HG02852 (cell line): Measurements from ENCODE around the gene CRTC2.
"Not testable (repeated sequence)": the region's sequence is repeated elsewhere in the genome, so short reads cannot be mapped to it uniquely, and the experiment has no call there.

ENCODE experiments used
- ATAC-seq: cut with Tn5 transposase; IDR thresholded peaks from one replicate; pipeline ENCODE4 v1.9.1; 2021; ENCODE audit warnings: mild to moderate bottlenecking, moderate library complexity; ENCODE audit not compliant: unreplicated experiment

Gene CRTC2, protein sequence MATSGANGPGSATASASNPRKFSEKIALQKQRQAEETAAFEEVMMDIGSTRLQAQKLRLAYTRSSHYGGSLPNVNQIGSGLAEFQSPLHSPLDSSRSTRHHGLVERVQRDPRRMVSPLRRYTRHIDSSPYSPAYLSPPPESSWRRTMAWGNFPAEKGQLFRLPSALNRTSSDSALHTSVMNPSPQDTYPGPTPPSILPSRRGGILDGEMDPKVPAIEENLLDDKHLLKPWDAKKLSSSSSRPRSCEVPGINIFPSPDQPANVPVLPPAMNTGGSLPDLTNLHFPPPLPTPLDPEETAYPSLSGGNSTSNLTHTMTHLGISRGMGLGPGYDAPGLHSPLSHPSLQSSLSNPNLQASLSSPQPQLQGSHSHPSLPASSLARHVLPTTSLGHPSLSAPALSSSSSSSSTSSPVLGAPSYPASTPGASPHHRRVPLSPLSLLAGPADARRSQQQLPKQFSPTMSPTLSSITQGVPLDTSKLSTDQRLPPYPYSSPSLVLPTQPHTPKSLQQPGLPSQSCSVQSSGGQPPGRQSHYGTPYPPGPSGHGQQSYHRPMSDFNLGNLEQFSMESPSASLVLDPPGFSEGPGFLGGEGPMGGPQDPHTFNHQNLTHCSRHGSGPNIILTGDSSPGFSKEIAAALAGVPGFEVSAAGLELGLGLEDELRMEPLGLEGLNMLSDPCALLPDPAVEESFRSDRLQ

DNA sequence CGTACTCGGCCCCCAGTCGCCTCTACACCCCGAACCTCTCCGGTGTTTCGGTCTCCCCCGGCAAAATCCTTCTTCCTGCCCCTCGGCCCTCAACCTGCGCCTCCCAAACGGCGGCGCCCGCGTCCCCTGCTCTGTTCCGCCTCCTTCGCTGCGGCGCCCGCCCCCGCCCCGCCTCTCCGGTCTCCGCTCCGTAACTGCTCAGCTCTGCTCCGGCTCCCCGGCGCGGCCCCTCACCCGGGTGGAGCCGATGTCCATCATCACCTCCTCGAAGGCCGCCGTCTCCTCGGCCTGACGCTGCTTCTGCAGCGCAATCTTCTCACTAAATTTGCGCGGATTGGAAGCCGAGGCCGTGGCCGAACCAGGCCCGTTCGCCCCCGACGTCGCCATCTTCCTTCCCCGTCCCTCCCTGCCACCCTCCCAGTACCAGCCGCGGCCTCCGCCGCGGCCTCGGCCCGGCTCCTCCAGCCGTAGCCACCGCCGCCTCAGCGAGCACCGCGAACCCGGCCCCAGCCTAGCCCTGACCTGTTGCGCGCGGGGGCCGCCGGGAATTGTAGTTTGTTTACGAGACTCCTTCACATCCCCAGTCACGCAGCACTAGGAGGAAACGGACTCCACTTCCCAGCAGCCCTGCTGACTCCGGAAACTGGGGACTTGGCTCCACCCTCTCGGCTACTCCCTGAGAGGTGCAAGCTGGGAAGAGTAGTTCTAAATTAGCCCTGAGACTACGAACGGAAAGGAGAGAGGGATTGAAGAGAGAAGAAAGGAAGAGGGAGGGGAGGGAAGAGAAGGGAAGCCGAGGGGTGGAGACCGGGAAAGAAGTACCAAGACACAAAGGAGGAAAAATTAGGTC is at the start of gene CRTC2:
CRTC2 (minus strand) TSS at position 502 of the 850 bp plus-strand sequence; CDS start at position 387, 115 bp downstream.
- ATAC-seq, result peak; percentile 76

DNA sequence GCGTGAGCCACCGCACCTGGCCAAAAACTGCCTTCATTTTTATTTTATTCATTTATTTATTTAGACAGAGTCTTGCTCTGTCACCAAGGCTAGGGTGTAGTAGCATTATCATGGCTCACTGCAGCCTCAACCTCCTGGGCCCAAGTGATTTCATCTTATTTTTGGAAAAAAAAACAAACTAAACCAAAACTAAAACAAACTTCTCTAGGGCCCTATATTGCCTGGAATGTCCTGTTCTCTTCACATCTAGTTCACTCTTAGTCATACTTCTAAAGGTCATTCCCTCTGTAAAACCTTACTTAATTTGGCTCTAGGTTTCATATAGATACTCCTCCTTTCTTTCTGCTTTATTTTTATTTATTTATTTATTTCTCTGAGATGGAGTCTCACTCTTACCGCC is 47.7 kb upstream of the CRTC2 start:
- ATAC-seq, result no peak

GRCh38 chr1:154000420-154000819 is 42.0 kb upstream of the CRTC2 start:
- ATAC-seq, result no peak

GRCh38 chr1:153996882-153997281 is 38.5 kb upstream of the CRTC2 start:
- ATAC-seq, result not testable (repeated sequence)

- ATAC-seq, result no peak
These were observed 37.2 kb upstream of the CRTC2 start for GRCh38 chr1:153995640-153996039.

GRCh38 chr1:153995202-153995601 is 36.8 kb upstream of the CRTC2 start:
- no peak for ATAC-seq

DNA sequence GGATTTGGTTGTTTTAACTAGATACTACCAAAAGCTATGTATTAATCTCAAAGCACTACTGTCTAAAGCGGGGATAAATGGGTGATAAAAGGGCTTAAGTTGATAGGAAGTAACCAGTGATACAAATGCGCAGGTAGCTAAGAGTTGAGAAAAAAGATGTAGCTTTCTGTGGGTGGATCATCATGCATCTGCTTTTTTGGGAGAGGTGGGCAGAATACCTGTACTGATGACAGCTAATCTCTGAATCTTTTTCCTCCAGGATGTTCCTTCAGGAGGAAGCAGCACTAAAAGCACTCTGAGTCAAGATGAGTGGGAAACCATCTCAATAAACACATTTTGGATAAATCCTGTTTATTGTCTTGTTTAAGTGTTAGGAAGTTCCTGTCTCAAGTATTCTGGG is 33.4 kb upstream of the CRTC2 start:
- no peak for ATAC-seq

GRCh38 chr1:153991151-153991630 is 32.8 kb upstream of the CRTC2 start:
- no peak for ATAC-seq

DNA sequence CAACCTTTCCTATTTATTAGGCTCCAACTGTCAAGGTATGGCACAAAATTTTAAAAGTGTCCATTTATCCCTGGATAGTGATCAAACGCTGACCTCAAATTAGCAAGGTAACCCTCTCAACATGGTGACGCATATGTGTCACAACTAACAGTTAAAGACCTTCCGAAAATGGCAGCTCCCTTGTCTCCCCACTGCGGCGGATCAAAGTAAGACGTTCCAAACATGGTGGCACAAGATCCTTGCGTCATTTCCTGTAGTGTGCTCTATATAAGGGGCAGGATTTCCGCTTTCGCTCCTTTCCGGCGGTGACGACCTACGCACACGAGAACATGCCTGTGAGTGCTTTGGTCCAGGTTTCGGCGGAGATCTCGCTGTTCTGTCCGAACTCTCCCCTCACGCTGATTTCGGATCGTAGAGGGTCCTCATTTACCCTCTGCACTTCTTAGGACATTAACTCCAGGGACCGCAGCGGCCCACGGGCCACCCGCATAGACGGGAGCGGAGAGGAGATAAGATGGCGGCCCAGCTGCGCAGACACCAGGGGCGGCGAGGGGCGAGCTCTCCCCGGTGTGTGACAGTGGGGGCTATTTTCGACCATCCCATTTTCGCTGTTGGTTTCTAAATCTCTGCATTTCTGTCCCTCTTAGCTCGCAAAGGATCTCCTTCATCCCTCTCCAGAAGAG is 32.2 kb upstream of the CRTC2 start, which contains the start of gene RPS27:
RPS27 (plus strand) TSS at position 295 of the 683 bp plus-strand sequence; CDS start at position 330, 35 bp downstream.
- peak; percentile 71 for ATAC-seq

GRCh38 chr1:153987621-153988020 is 29.2 kb upstream of the CRTC2 start:
- ATAC-seq, result no peak

GRCh38 chr1:153985941-153986761 is 27.7 kb upstream of the CRTC2 start, which contains the start of gene RAB13:
RAB13 (minus strand) TSS chr1:153986339; CDS start chr1:153986236, 103 bp downstream.
- ATAC-seq, result no peak

DNA sequence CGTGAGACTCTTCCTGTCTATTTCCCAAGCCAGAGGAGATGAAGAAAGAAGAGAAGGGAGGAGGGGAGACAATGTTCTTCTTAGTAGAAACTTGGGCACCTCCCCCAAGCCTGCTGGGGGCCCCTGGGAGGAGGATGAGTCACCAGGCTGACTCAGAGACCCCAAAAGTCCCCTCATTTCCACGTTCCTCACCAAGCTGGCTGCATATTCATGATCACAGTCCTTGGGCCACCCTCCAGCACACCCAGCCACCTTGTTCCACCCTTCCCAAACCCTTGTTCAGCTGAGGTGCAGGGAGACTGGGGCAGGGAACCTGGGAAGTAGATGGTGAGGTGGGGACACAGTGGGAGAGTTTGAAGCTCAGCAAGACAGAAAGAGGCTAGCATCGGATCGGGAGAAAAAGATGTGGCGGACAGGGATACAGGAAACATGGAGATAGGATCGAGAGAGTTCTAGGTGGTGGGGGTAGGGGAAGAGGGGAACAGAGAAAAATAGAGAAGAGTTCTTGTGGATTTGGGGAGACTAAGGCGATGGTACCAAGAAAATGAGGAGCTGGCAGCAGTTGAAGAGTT is 27.0 kb upstream of the CRTC2 start:
- no peak for ATAC-seq

DNA sequence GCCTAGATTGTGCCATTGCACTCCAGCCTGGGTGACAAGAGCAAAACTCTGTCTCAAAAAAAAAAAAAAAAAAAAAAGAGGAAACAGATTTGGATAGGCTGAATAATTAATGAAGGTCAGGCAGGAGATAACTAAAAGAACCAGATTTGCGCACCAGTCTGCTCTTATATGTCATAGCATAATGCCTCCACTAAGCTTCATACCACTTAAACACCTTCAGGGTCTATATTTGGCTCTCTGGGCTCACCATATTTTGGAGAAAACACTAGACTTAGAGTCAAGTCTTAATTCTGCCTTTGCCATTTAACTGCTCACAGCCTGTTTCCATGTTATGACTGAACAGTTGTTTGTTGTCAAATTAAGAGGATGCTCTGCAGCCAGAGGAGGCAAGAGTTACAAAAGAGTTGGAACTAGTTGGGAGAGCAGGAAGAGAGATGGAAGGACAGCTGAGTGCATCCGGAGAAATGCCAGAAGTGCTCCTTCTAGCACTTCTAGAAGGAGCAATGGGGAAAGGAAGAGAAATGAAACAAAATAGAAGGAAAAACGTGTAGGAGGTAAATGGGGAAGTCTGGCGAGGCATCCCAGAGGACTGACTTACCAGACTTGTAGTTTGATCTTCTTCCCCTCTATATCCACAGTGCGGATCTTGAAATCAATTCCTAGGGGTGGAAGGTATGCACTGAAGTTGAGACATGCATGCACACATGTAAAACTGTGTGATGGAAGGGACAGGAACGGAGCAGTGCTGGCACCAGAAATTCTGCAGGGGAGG is 25.9 kb upstream of the CRTC2 start:
- no peak for ATAC-seq

DNA sequence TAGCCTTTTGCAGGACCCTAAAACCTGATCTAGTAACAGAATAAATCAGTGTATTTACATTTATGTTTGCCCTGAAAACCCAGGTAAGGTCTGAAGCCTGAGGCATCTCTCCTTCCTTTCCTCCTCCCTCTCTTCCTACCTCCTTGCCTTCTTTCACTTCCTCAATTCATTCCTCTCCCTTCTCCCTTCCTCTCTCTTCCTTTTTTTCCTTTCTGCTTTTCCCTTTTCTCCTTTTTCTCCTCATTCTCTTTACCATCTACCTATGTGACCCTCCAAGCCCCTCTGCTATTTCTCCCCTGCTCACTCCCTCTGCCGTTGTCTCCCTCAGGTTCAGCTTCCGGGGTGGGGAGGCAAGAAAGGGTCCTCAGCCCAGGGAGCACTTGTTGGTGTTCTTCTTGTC is 23.3 kb upstream of the CRTC2 start:
- not testable (repeated sequence) for ATAC-seq

DNA sequence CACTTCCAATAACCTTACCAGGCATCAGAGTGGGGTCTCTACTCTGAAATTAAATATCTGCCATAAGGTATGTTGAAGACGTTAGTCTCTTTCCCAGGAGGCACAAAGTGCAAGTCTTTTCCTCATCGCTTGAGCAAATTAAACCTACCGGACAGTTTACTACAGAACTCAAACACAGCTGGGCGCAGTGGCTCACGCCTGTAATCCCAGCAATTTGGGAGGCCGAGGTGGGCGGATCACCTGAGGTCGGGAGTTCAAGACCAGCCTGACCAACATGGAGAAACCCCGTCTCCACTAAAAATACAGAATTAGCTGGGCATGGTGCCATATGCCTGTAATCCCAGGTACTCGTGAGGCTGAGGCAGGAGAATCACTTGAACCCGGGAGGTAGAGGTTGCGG is 20.7 kb upstream of the CRTC2 start:
- ATAC-seq, result not testable (repeated sequence)

DNA sequence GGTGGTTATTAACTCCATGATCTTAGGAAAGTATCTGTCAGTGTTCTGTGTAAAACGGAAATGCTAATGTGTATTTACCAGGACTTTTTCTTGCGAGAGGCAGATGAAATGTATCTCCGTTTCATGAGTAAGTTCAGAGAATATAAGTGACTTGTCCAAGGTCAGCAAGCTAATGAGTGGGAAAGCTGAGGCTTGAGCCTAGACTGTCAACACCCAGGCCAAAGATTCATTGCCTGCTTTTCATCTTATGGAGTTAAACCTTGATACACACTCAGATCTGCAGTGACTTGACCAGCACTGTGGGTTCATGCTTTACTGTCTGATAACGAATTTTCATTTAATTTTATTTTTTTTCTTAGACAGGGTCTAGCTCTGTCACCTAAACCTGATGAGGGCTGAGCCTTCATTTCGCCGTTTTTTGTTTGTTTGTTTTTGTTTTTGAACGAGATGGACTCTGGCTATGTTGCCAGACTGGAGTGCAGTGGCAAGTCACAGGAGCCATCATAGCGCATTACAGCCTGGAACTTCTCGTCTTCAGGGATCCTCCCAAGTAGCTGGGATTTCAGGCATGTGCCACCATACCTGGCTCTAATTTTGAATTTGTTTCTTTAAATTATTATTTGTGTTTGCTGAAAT is 20.0 kb upstream of the CRTC2 start:
- no peak for ATAC-seq

GRCh38 chr1:153977250-153978240 is 19.1 kb upstream of the CRTC2 start, which contains the start of gene JTB:
JTB (minus strand) TSS chr1:153977674; CDS start chr1:153977252, 422 bp downstream.
- peak; percentile 83 for ATAC-seq
